PC-9 (cell line): Measurements from ENCODE around the gene SERPINE2.

Experiments
- EZH2 ChIP-seq: fragments of 200-600 bp; sonication (generic); IDR thresholded peaks from 2 replicates; pipeline ENCODE4 v1.8.0; 2017; ENCODE audit warnings: antibody characterized with exemption, low read depth
- TF ChIP-seq, protein P1 (sequence below): fragments of 200-600 bp; sonication (generic); conservative IDR thresholded peaks from 2 replicates; pipeline ENCODE4 v1.6.1; 2017; ENCODE audit warnings: mixed run types, antibody characterized with exemption, mild to moderate bottlenecking, moderate library complexity

DNA sequence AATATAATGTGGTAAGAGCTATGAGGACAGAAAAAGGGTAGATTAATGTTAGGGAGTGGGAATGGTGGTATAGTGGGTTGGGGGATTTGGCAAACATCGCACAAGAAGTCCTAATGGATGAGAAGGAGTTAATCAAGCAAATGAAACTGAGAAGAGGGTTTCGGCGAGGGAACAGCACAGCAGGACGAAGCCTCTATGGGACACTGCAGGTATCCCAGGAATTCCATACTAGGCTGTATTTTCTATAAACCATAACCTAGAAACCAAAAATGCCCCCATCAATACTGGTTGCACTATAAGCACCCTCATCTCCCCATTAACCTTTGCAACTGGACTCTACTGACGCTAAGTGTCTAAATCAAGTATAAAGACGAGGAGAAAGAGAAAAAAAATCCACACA is 104.2 kb downstream of the SERPINE2 start:
- no peak for TF ChIP-seq EZH2
- TF ChIP-seq, protein P1, sequence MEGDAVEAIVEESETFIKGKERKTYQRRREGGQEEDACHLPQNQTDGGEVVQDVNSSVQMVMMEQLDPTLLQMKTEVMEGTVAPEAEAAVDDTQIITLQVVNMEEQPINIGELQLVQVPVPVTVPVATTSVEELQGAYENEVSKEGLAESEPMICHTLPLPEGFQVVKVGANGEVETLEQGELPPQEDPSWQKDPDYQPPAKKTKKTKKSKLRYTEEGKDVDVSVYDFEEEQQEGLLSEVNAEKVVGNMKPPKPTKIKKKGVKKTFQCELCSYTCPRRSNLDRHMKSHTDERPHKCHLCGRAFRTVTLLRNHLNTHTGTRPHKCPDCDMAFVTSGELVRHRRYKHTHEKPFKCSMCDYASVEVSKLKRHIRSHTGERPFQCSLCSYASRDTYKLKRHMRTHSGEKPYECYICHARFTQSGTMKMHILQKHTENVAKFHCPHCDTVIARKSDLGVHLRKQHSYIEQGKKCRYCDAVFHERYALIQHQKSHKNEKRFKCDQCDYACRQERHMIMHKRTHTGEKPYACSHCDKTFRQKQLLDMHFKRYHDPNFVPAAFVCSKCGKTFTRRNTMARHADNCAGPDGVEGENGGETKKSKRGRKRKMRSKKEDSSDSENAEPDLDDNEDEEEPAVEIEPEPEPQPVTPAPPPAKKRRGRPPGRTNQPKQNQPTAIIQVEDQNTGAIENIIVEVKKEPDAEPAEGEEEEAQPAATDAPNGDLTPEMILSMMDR: no peak
